Tibial nerve (tissue), 4 donors: Measurements from ENCODE around the gene PRKCB.

Source experiments
- CTCF ChIP-seq, 5 experiments: fragments of 200-600 bp in 3 of 5; fragments of 450-650 bp in 2 of 5; sonication (generic) in 3 of 5; IDR thresholded peaks; one replicate each; pipeline ENCODE4 v1.5.1; 2016 to 2019; ENCODE audit warnings: antibody characterized with exemption in 5 of 5, mild to moderate bottlenecking in 3 of 5, moderate library complexity in 2 of 5
- EP300 ChIP-seq, 2 donors: sonication (generic); formaldehyde crosslinking; IDR thresholded peaks; one replicate each; pipeline ENCODE4 v1.6.1; 2017; ENCODE audit warnings: antibody characterized with exemption in 2 of 2, mild to moderate bottlenecking in 1 of 2

- TF ChIP-seq EP300 (IDR thresholded peaks at IDR 0.05) (no peak), CTCF (IDR thresholded peaks at IDR 0.05) (no peak)
Measured at GRCh38 chr16:23920899-23921298, 85.1 kb downstream of the PRKCB start.
